Motor neuron (in vitro differentiated cells): ENCODE measurements around the gene FGD5. TPM values are rescaled to one million over a fixed set of nuclear protein-coding genes. Genes with fewer than 3 reads are reported as not detected.

Experiments
- total RNA-seq, 8 experiments: library from RNA; unstranded; fragments of 300-600 nt; gene quantifications; 2 replicates each; pipeline versions ENCODE4 v1.2.3 to v1.2.4, GENCODE V29; 2022

Gene FGD5
- total RNA-seq, 8 experiments from 2014 or later, result 0.73 to 114 (median 4.0) TPM

Other genes with a start within 250 kb of the FGD5 start
- 10 to 100 TPM; 16.4 to 38.6 (median 23.2) TPM for gene CCDC174, start 167.2 kb upstream of the FGD5 start, total RNA-seq
- gene C3orf20, start 143.8 kb upstream of the FGD5 start, total RNA-seq, result under 1 TPM in 5 of 8 experiments, not detected in 3; 0.09 to 0.43 (median 0.21) TPM
- 10 to 100 TPM; 20.1 to 67.9 (median 32.0) TPM for gene NR2C2, start 128.6 kb downstream of the FGD5 start, total RNA-seq
- gene MRPS25, start 246.4 kb downstream of the FGD5 start, total RNA-seq, result 10 to 100 TPM; 25.0 to 99.9 (median 32.3) TPM